HG03025 (cell line): ENCODE measurements around the gene GSG1L.

Source experiments
- ATAC-seq: cut with Tn5 transposase; IDR thresholded peaks from one replicate; pipeline ENCODE4 v1.9.1; 2021; ENCODE audit warnings: mild to moderate bottlenecking, moderate library complexity; ENCODE audit not compliant: unreplicated experiment, low FRiP score

The GSG1L gene

DNA sequence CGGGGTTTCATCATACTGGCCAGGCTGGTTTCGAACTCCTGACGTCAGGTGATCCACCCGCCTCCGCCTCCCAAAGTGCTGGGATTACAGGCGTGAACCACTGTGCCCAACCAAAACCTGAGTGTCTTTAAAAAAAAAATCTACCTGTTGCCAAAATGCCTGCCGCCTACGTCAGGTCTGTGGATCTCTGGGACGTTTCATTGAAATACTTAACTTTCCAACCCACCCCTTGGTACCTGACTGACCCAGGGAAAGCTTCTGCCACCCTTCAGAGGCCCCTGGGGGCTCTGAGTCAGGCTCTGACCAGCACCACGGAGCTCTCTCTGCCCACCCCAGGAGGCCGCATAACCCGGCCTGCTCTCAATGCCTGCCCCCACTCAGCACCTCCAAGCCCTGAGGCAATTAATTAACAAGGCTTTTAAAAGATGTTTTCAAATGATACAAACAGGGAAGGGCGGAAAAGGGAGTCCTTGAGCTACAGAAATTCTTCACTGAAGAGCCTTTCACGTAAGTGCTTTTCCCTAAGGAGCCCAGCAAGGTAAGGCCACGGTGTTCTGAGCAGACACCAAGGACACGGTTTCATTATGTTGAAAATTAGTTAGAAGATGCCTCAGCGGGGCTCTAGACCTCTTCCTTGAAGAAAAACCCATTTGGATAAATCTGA is 29.3 kb upstream of the GSG1L start:
- no peak for ATAC-seq

- no peak for ATAC-seq
Observed at GRCh38 chr16:28091656-28092055, 28.1 kb upstream of the GSG1L start.

DNA sequence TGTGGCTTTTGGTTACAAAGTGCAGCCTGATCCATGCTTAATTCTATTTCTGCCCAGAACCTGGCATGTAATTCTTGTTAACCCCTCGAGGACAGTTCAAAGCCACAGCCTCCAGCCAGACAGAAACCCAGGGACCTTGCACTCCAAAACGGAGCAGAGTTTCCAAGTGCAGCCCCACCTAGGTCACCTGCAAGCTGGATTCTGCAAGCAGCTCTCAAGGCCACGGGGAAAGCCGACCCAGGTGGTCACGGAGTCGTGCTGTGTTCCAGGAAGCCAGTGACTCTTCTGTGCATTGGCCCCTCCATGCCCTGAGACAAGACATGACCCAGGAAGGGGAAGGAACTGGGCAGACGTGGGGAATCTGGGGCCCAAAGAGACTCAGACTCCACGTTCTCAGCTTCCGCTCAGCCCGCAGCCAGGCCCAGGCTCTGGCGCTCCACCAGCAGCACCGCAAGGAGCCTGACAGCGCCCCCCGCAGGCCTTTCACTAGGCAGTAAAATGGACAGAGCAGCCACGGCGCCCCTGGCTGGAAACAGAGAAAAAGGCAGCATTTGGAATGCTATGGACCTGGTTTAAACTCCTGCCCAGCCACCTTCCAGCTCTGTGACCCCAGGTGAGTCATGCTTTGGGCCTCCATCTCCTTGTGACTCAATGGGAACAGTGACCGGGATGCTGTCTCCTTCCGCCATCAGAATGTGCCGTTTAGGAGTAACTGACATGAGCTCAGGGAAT is 27.3 kb upstream of the GSG1L start:
- ATAC-seq, result no peak

- ATAC-seq, result no peak
Observed at GRCh38 chr16:28089992-28090365, 26.5 kb upstream of the GSG1L start.

DNA sequence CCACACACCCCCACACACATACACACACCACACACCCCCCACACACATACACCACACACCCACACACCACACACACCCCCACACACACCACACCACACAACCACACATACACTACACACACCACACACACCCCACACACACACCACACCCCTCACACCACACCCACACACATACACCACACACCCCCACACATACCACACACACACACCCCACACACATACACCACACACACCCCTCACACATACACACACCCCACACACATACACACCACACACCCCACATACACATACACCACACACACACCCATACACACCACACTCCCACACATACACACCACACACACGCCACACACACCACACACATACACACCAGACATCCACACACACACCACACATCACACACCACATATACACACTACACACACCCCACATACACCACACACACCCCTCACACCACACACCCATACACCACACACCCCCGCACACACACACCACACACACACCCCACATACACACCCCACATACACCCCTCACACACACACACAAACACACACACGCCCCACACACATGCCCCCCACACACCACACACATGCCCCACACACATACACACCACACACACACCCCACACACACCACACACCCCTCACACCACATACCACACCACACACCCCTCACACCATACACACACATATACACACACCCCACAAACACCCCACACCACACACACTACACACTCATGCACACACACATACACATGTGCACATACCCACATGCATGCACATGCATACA is 25.9 kb upstream of the GSG1L start:
- ATAC-seq, result no peak

DNA sequence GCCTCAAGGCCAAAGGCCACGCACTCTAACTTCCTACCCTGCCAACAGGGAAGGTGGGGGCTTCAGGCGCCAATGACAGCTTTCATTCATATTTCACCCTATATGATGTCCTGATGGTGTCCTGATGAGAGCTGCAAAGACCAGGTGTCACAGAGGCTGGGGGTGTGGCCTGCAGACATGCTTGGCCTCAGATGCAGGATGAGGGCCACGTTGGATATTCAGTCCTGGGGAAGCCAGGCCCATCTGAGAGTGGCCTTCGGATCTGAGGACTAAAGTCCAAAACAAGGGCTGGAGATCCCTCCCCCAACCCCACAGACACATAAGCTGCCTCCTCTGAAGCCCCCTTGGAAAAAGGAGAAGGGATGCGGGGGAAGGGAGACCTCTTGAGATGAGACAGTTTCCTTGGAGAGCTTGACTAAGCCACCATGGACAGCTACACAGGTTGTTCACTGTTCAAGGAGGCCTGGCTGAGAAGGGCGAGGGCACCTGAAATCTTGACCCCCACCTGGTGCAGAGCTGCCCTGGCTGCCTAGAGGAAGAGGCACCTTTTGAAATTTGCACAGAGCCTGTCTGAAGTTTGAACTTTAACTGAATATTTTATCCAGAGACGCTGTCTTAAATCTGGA is 24.3 kb upstream of the GSG1L start:
- no peak for ATAC-seq

GRCh38 chr16:28087140-28087660 is 23.7 kb upstream of the GSG1L start:
- no peak for ATAC-seq

DNA sequence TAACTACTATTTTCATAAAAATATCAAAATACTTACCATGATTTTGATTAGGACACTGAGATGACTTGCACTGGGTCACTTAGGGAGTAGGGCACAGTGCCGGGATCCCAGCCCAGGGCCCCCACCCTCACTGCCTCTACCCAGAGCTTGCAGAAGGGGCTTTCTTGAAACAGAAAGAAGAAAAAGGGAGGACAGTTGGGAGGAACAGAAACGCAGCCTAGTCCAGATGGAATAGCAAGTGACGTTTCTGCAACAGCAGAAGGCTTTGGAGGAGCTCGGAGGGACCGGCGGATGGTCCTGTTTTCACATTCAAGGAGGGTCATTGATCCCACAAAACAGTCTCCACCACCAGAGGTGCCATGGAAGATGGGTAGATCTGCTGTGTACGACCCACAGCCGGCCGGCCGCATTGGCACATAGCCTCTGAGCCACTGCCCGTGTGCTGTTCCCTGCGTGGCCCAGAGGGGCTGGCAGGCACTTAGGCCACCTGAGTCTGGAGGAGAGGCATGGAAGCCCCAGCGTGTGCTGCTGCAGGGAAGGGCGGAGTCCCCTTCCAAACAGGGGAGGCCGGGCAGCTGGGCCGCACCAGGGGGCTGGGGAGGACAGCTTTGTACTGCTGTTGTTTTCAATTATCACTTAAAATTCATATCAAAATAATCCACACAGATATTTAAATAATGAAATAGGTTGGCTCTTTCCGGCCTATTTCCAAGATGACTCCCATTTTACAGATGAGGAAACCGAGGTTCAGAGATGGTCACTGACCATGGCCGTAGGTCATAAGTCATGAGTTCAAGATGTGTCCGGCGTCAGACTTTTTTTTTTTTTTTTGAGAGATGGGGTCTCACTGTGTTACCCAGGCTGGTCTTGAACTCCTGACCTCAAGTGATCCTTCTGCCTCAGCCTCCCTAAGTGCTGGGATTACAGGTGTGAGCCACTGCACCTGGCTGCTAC is 22.9 kb upstream of the GSG1L start:
- ATAC-seq, result no peak

DNA sequence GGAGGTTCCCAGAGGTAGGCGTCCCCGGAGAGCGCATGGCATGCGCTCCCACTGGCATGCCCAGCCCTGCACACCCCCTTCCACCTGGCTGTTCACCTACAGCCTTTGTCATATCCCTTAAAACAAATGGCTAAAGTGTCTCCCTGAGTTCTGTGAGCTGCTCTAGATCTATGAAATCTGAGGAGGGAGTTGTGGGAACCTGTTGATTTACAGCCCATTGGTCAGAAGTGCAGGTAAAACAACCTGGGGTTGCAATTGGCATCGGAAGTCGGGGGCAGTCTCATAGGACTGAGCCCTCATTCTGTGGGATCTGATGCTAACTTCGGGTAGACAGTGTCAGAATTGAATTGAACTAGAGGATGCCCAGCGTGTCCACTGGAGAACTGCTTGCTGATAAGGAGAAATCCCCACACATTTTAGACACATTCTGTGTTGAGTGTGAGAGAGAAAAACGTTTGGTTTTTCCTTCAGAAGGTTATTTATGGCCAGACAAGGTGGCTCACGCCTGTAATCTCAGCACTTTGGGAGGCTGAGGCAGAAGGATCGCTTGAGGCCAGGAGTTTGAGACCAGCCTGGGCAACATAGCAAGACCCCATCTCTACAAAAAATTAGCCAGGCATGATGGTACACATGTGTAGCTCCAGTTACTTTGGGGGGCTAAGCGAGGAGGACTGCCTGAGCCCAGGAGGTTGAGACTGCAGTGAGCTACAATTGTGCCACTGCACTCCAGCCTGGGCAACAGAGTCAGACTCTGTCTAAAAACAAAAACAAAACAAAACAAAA is 22.1 kb upstream of the GSG1L start:
- ATAC-seq, result no peak

DNA sequence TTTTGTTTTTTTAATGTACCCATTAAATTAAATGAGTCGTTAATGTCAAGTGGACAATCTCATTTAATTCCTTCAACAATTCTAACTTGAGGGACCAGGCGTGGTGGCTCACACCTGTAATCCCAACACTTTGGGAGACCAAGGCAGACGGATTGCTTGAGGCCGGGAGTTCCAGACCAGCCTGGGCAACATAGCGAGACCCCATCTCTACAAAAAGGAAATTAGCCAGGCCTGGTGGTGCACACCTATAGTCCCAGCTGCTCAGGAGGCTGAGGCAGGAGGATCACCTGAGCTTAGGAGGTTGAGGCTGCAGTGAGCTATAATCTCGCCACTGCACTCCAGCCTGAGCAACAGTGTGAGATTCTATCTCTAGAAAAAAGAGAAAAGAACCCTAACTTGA is 20.7 kb upstream of the GSG1L start:
- no peak for ATAC-seq

DNA sequence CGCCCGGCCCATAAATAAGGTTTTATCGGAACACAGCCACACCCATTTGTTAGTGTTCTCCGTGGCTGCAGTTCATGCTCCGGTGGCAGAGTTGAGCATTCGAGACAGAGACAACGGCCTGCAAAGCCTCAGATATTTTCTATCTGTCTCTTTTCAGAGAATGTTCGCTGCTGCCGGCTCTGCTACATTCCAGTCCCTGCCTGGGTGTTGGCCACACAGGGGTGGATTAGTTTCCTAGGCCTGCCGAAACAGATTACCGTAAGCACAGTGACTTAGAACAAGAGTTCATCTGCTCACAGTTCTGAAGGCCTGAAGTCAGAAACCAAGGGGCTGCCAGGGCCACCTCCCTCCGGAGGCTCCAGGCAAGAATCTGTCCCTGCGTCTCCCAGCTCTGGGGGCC is 19.1 kb upstream of the GSG1L start:
- ATAC-seq, result no peak

- no peak for ATAC-seq
Observed at GRCh38 chr16:28081391-28081968, 18.0 kb upstream of the GSG1L start.

- no peak for ATAC-seq
Observed at GRCh38 chr16:28078261-28078660, 14.7 kb upstream of the GSG1L start.

GRCh38 chr16:28073836-28074235 is 10.3 kb upstream of the GSG1L start:
- no peak for ATAC-seq

- no peak for ATAC-seq
Observed at GRCh38 chr16:28072087-28072486, 8.6 kb upstream of the GSG1L start.

- ATAC-seq, result no peak
Observed at GRCh38 chr16:28069971-28070794, 6.7 kb upstream of the GSG1L start.

GRCh38 chr16:28068976-28069375 is 5.5 kb upstream of the GSG1L start:
- ATAC-seq, result no peak
